Adrenal gland (tissue), 5 donors: Measurements from ENCODE around the gene MED17.

Experiments used
- CTCF ChIP-seq, 6 experiments: fragments of 450-650 bp in 4 of 6; fragments of 200-600 bp in 2 of 6; sonication (generic) in 1 of 6; IDR thresholded peaks; 1 replicate in 5 of 6; 2 replicates in 1 of 6; pipeline versions ENCODE4 v1.5.1 to v1.8.0; 2016 to 2021; ENCODE audit warnings: antibody characterized with exemption in 6 of 6, mild to moderate bottlenecking in 2 of 6, moderate library complexity in 1 of 6
- POLR2A ChIP-seq, 2 donors: fragments of 450-650 bp; IDR thresholded peaks; one replicate each; pipeline ENCODE4 v1.6.1; 2017; ENCODE audit warnings: antibody characterized with exemption in 2 of 2, mild to moderate bottlenecking in 2 of 2, moderate library complexity in 1 of 2
- donor health status: DM: no; HTN: no; CAD: no.

GRCh38 chr11:93844568-93844967 is 60.5 kb downstream of the MED17 start:
- TF ChIP-seq CTCF (IDR thresholded peaks at IDR 0.05) (no peak), POLR2A (IDR thresholded peaks at IDR 0.05) (no peak)
